ENCODE results near the gene TRMT61A. TPM values are rescaled to one million over a fixed set of nuclear protein-coding genes. Genes with fewer than 3 reads are reported as not detected.

TRMT61A gene
- polyA plus RNA-seq, 1 of the 3 experiments (the other 2 are of a cell fraction), result 15.8 TPM

DNA sequence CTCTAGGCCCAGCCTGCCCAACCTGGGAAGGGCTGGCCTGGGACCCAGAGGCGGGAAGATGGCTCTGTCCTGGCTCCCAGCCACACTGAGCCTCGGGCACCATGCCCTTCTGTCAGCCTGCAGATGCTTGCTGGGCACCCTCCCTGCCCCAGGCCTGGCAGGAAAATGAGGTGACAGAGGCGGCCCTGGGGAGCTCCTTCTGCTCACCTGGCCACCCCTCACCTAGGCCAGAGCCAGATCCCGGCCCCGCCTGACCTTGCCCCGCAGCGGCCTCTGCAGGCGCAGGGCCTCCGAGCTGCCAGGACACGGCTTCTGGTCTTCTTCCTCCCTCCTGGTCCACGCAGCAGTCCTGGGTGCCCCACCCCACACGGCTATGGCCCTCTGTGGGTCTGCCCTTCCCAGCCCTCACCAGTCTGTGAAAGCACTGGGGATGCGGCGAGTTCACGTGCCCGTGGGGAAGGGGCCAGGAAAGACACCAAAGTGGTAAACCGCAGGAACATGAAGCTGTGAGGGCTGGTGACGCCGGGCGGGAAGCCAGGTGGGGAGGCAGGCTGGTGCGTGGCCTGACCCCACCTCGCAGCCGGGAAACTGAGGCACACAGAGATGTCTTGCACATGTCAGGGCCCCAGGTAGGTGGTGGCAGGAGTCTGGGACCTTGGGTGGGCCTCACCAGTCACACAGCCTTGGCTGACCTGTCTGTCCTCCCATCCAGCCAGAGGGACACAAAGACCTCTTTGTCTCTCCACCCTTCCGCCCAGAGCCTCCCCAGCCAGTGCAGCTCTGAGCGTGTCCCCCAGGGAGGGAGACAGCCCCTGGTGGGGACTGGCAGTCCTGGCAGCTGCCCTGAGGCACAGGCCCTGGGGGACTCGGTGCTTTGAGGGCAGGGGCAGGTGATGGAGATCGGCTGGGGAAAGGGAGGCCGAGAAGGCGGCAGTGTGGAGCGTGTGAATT lies 20.6 kb downstream of the TRMT61A start:
- Histone ChIP-seq H3K9me3 (no peaks in the 10 kb centered on the region), H3K9me2 (no peaks in the 10 kb centered on the region), H3K4me1 (ENCODE audit: control insufficient read depth in 1 of 2, insufficient read depth in 2 of 2, low read depth in 1 of 2, low read length in 1 of 2) (peaks cover 9 to 19% of the 10 kb centered on the region in 2 experiments; a peak in 3 of 4 replicates), H2AFZ (ENCODE audit: low read depth) (no peak overlapping the region), H4K20me1 (ENCODE audit: insufficient read depth) (peaks cover 17% of the 10 kb centered on the region), H3K4me2 (no peak overlapping the region), H3K9ac (no peak overlapping the region), H3K4me3 (ENCODE audit: low read depth in 2 of 2, low read length in 1 of 2) (no peak overlapping the region), H3K36me3 (replicated peaks in 1 of 2; ENCODE audit: control insufficient read depth in 1 of 2, insufficient read depth in 2 of 2, low read length in 1 of 2) (no peaks in the 10 kb centered on the region), H3K79me2 (ENCODE audit: insufficient read depth) (peaks cover 36% of the 10 kb centered on the region), H3K27ac (ENCODE audit: low read depth in 2 of 2, low read length in 1 of 2) (no peak overlapping the region), H3F3A (replicated peaks; ENCODE audit: insufficient read depth) (peaks cover 17% of the 10 kb centered on the region), H3K27me3 (ENCODE audit: insufficient read depth) (no peaks in the 10 kb centered on the region)
- 88% methylated on average over 23 of the region's 30 CpGs for WGBS (ENCODE audit: low lambda C conversion rate)
- TF ChIP-seq MXI1 (IDR thresholded peaks at IDR 0.05; ENCODE audit: low read depth, low read length) (no peak), JUND (IDR thresholded peaks at IDR 0.05) (no peak)
- CTCF ChIA-PET, result interaction anchor here (1.2 to 11.6 kb wide), 3 partner anchors 10 to 48 kb away, joined by 7 to 194 read pairs (median 120); partner anchors contain the start of gene CKB
- peak; percentile 38 for DNase-seq
- POLR2A ChIA-PET, result interaction anchor here (1.0 kb wide), 1 partner anchor 12 kb away, joined by 3 read pairs; no protein-coding TSS in a partner anchor

- Histone ChIP-seq H3K27ac (ENCODE audit: low read depth in 2 of 2, low read length in 1 of 2) (no peak overlapping the region), H3K4me1 (ENCODE audit: control insufficient read depth in 1 of 2, insufficient read depth in 2 of 2, low read depth in 1 of 2, low read length in 1 of 2) (peaks cover 9 to 19% of the 10 kb centered on the region in 2 experiments; a peak in 3 of 4 replicates), H2AFZ (ENCODE audit: low read depth) (no peak overlapping the region), H3K9me2 (no peaks in the 10 kb centered on the region), H3F3A (replicated peaks; ENCODE audit: insufficient read depth) (peaks cover 17% of the 10 kb centered on the region), H3K4me3 (ENCODE audit: low read depth in 2 of 2, low read length in 1 of 2) (no peak overlapping the region), H3K36me3 (replicated peaks in 1 of 2; ENCODE audit: control insufficient read depth in 1 of 2, insufficient read depth in 2 of 2, low read length in 1 of 2) (no peaks in the 10 kb centered on the region), H3K79me2 (ENCODE audit: insufficient read depth) (peaks cover 46% of the 10 kb centered on the region), H3K9me3 (no peaks in the 10 kb centered on the region), H4K20me1 (ENCODE audit: insufficient read depth) (peaks cover 20% of the 10 kb centered on the region), H3K27me3 (ENCODE audit: insufficient read depth) (no peaks in the 10 kb centered on the region), H3K4me2 (no peak overlapping the region), H3K9ac (no peak overlapping the region)
- TF ChIP-seq RXRA (IDR thresholded peaks at IDR 0.05; ENCODE audit: borderline replicate concordance, low read depth) (no peak), TCF12 (IDR thresholded peaks at IDR 0.05) (no peak), FOSL2 (IDR thresholded peaks at IDR 0.05; ENCODE audit: borderline replicate concordance, low read depth) (no peak), ZBTB33 (IDR thresholded peaks at IDR 0.05; ENCODE audit: borderline replicate concordance, low read depth) (no peak), YY1 (IDR thresholded peaks at IDR 0.05; ENCODE audit: low read depth) (no peak), ELF1 (IDR thresholded peaks at IDR 0.05) (no peak), NFIC (IDR thresholded peaks at IDR 0.05; ENCODE audit: borderline replicate concordance) (no peak), FOXM1 (IDR thresholded peaks at IDR 0.05; ENCODE audit: low read depth) (no peak)
- ChIA-PET POLR2A (no interaction called here), CTCF (interaction anchor here (1.0 to 11.6 kb wide), 4 partner anchors 9 to 49 kb away, joined by 3 to 194 read pairs (median 64); partner anchors contain the start of gene CKB)
- WGBS (ENCODE audit: low lambda C conversion rate), result 85% methylated on average over 3 of the region's 22 CpGs
- DNase-seq, result peak; percentile 35
Measured at GRCh38 chr14:103550451-103551337, 21.7 kb downstream of the TRMT61A start.

Data from SK-N-SH (cell line).